Natural killer cell (primary cell): Measurements from ENCODE around the gene INTS15. TPM values are rescaled to one million over a fixed set of nuclear protein-coding genes. Genes with fewer than 3 reads are reported as not detected.

Experiments used
- ATAC-seq, 3 donors: fragments of 150-1000 bp in 2 of 3; fragments of 200-7000 bp in 1 of 3; cut with Tn5 transposase; 1 replicate in 1 of 3; 2 replicates in 2 of 3; pipeline ENCODE4 v1.10.0; 2021; ENCODE audit warnings: mild to moderate bottlenecking in 2 of 3, moderate library complexity in 2 of 3
- DNase-seq, 2 donors: peaks; one replicate each; pipeline versions ENCODE4 v3.0.0 to v3.0.0-alpha.2; 2013 to 2021; ENCODE audit warnings: mixed read lengths in 1 of 2
- H3K27ac ChIP-seq: one replicate; pipeline ENCODE4 v1.5.1; 2013; ENCODE audit warnings: mild to moderate bottlenecking, low read length
- H3K27me3 ChIP-seq: one replicate; pipeline ENCODE4 v1.6.1; 2013; ENCODE audit warnings: low read length; ENCODE audit not compliant: control insufficient read depth, insufficient read depth
- H3K36me3 ChIP-seq: one replicate; pipeline ENCODE4 v1.6.1; 2013; ENCODE audit warnings: low read length; ENCODE audit not compliant: control insufficient read depth, insufficient read depth
- H3K4me1 ChIP-seq: one replicate; pipeline ENCODE4 v1.6.1; 2013; ENCODE audit warnings: low read length; ENCODE audit not compliant: control insufficient read depth, insufficient read depth
- H3K4me3 ChIP-seq: one replicate; pipeline ENCODE4 v1.5.1; 2013; ENCODE audit warnings: low read length
- H3K9me3 ChIP-seq: one replicate; pipeline ENCODE4 v1.6.1; 2013; ENCODE audit warnings: low read length; ENCODE audit not compliant: control insufficient read depth, insufficient read depth
- H3K27ac Mint-ChIP-seq, 2 donors: one replicate each; pipeline ENCODE4 v1.8.0; 2022; ENCODE audit warnings: mild to moderate bottlenecking in 2 of 2, mixed read lengths in 2 of 2, moderate library complexity in 1 of 2
- H3K27me3 Mint-ChIP-seq, 2 donors: one replicate each; pipeline ENCODE4 v1.8.0; 2022; ENCODE audit warnings: low read depth in 2 of 2, mixed read lengths in 2 of 2
- H3K36me3 Mint-ChIP-seq: one replicate; pipeline ENCODE4 v1.8.0; 2022; ENCODE audit warnings: mixed read lengths
- H3K4me1 Mint-ChIP-seq, 2 donors: one replicate each; pipeline ENCODE4 v1.8.0; 2022; ENCODE audit warnings: mixed read lengths in 2 of 2
- H3K4me3 Mint-ChIP-seq: one replicate; pipeline ENCODE4 v1.8.0; 2022; ENCODE audit warnings: mild to moderate bottlenecking, moderate library complexity, mixed read lengths
- H3K9me3 Mint-ChIP-seq, 2 donors: one replicate each; pipeline ENCODE4 v1.8.0; 2022; ENCODE audit warnings: mixed read lengths in 2 of 2
- CTCF ChIP-seq: fragments of 200-600 bp; IDR thresholded peaks from one replicate; pipeline ENCODE4 v1.8.0; 2022; ENCODE audit warnings: antibody characterized with exemption
- WGBS: methylation state at CpG from one replicate; pipeline ENCODE4 v1.1.7; 2013; ENCODE audit warnings: missing lambda C conversion rate; ENCODE audit not compliant: insufficient coverage; 5-methylcytosine and 5-hydroxymethylcytosine counted together
- intact Hi-C: fragments of 100-400 bp; cut with micrococcal nuclease; formaldehyde crosslinking; loops from one replicate; pipeline ENCODE4 v1.14.2; 2022
- total RNA-seq, 4 donors: library from RNA; stranded (reverse); fragments of 120-200 nt in 1 of 4; gene quantifications; one replicate each; pipeline versions ENCODE4 v1.2.3 to v1.2.4, GENCODE V29; 2013 to 2022

Gene INTS15
- total RNA-seq, 3 donors from 2014 or later (not counting 1 experiment from before 2014, with no cell fraction given) = 47.5 to 70.1 (median 60.7) TPM

- no peaks in the 10 kb centered on the region for H3K9me3 ChIP-seq
- TF ChIP-seq CTCF = no peak
- peaks cover 20 to 44% of the 10 kb centered on the region in 2 donors for H3K4me1 Mint-ChIP-seq
- intact Hi-C loops = no loop called here
- no peak for DNase-seq
- peak overlapping the region; percentile 56 to 93 for H3K27ac Mint-ChIP-seq
- H3K27me3 Mint-ChIP-seq = no peaks in the 10 kb centered on the region
- no peaks in the 10 kb centered on the region for H3K27me3 ChIP-seq
- no peaks in the 10 kb centered on the region for H3K36me3 Mint-ChIP-seq
- no peak overlapping the region for H3K27ac ChIP-seq
- no peak for ATAC-seq
- 96% methylated on average over 4 of the region's 4 CpGs for WGBS
- H3K4me3 ChIP-seq = no peak overlapping the region
- peaks cover 32% of the 10 kb centered on the region for H3K36me3 ChIP-seq
- H3K4me3 Mint-ChIP-seq = peak overlapping the region; percentile 61
- H3K4me1 ChIP-seq = peaks cover 42% of the 10 kb centered on the region
- no peaks in the 10 kb centered on the region for H3K9me3 Mint-ChIP-seq
Measured at GRCh38 chr7:6639032-6639431, 49.2 kb downstream of the INTS15 start.

GRCh38 chr7:6639627-6640026 lies 49.8 kb downstream of the INTS15 start:
- H3K9me3 ChIP-seq = no peaks in the 10 kb centered on the region
- H3K36me3 ChIP-seq = peaks cover 38% of the 10 kb centered on the region
- no peak for ATAC-seq
- Mint-ChIP-seq H3K4me1 (peaks cover 20 to 44% of the 10 kb centered on the region in 2 donors), H3K36me3 (no peaks in the 10 kb centered on the region), H3K4me3 (peak overlapping the region; percentile 54), H3K27me3 (no peaks in the 10 kb centered on the region), H3K27ac (peak overlapping the region; percentile 56 to 93), H3K9me3 (no peaks in the 10 kb centered on the region)
- H3K4me3 ChIP-seq = no peak overlapping the region
- no peak for TF ChIP-seq CTCF
- 91% methylated on average over 11 of the region's 11 CpGs for WGBS
- DNase-seq = no peak
- no peaks in the 10 kb centered on the region for H3K27me3 ChIP-seq
- peaks cover 41% of the 10 kb centered on the region for H3K4me1 ChIP-seq
- H3K27ac ChIP-seq = no peak overlapping the region
- intact Hi-C loops = no loop called here

GRCh38 chr7:6640246-6640721 lies 50.5 kb downstream of the INTS15 start:
- no peak overlapping the region for H3K27ac ChIP-seq
- DNase-seq (peak in 1 of 2 donors; percentile 20), ATAC-seq (no peak)
- H3K4me1 ChIP-seq = peaks cover 35% of the 10 kb centered on the region
- Mint-ChIP-seq H3K36me3 (no peaks in the 10 kb centered on the region), H3K27me3 (no peaks in the 10 kb centered on the region), H3K27ac (peak overlapping the region; percentile 56 to 93), H3K9me3 (no peaks in the 10 kb centered on the region), H3K4me3 (peak overlapping the region; percentile 54), H3K4me1 (peaks cover 20 to 44% of the 10 kb centered on the region in 2 donors)
- peaks cover 42% of the 10 kb centered on the region for H3K36me3 ChIP-seq
- intact Hi-C loops = no loop called here
- H3K4me3 ChIP-seq = no peak overlapping the region
- TF ChIP-seq CTCF = no peak
- no peaks in the 10 kb centered on the region for H3K9me3 ChIP-seq
- 89% methylated on average over 11 of the region's 11 CpGs for WGBS
- no peaks in the 10 kb centered on the region for H3K27me3 ChIP-seq
